Peyer's patch (tissue), 4 donors: ENCODE data around the gene USP32. TPM values are rescaled to one million over a fixed set of nuclear protein-coding genes. Genes with fewer than 3 reads are reported as not detected.
"Not testable (repeated sequence)": the region's sequence is repeated elsewhere in the genome, so short reads cannot be mapped to it uniquely, and the experiment has no call there.

ENCODE experiments used
- DNase-seq, 3 donors: peaks; one replicate each; pipeline ENCODE4 v3.0.0-alpha.2; 2017 to 2019
- H3K27ac ChIP-seq, 4 donors: fragments of 200-600 bp; sonication (generic); one replicate each; pipeline ENCODE4 v1.5.1; 2016 to 2019
- H3K27me3 ChIP-seq, 2 donors: fragments of 200-600 bp; sonication (generic); one replicate each; pipeline ENCODE4 v1.5.1; 2019
- H3K36me3 ChIP-seq, 3 donors: fragments of 200-600 bp; sonication (generic); one replicate each; pipeline ENCODE4 v1.5.1; 2016 to 2019
- H3K4me1 ChIP-seq, 4 donors: fragments of 200-600 bp; sonication (generic); one replicate each; pipeline ENCODE4 v1.5.1; 2016 to 2019
- H3K4me3 ChIP-seq, 4 donors: fragments of 200-600 bp; sonication (generic); 1 replicate in 3 of 4; 2 replicates in 1 of 4; pipeline ENCODE4 v1.5.1; 2016 to 2019; ENCODE audit warnings: mild to moderate bottlenecking in 1 of 4
- H3K9me3 ChIP-seq, 4 donors: fragments of 200-600 bp; sonication (generic); one replicate each; pipeline ENCODE4 v1.5.1; 2016 to 2019; ENCODE audit warnings: mild to moderate bottlenecking in 1 of 4
- CTCF ChIP-seq, 6 experiments: fragments of 450-650 bp in 4 of 6; fragments of 200-600 bp in 2 of 6; sonication (generic) in 1 of 6; IDR thresholded peaks; one replicate each; pipeline ENCODE4 v1.5.1; 2017 to 2019; ENCODE audit warnings: antibody characterized with exemption in 6 of 6, mild to moderate bottlenecking in 3 of 6, moderate library complexity in 1 of 6
- POLR2A ChIP-seq, 2 donors: fragments of 450-650 bp; IDR thresholded peaks; one replicate each; pipeline ENCODE4 v1.5.1; 2017; ENCODE audit warnings: antibody characterized with exemption in 2 of 2, mild to moderate bottlenecking in 2 of 2, moderate library complexity in 2 of 2
- total RNA-seq, 4 donors: library from RNA; depleted of rRNA; stranded (reverse); fragments of >200 nt; gene quantifications; one replicate each; pipeline ENCODE4 v1.1.0, GENCODE V29; 2016

USP32 gene
- total RNA-seq: 10 to 100 TPM; 31.5 to 52.8 (median 48.6) TPM

- TF ChIP-seq CTCF (IDR thresholded peaks at IDR 0.05) (peak in 5 of 6 experiments; percentile 7 to 70 (median 60)), POLR2A (IDR thresholded peaks at IDR 0.05) (peak; percentile 22 to 53)
- peaks cover 0 to 20% (median 0%) of the 10 kb centered on the region in 4 donors for H3K4me1 ChIP-seq
- no peaks in the 10 kb centered on the region for H3K27me3 ChIP-seq
- H3K9me3 ChIP-seq: no peaks in the 10 kb centered on the region
- H3K27ac ChIP-seq: peak within 1 kb of the TSS; percentile 87 to 95 (median 90)
- peak within 1 kb of the TSS; percentile 91 to 96 (median 92) for H3K4me3 ChIP-seq
- no peaks in the 10 kb centered on the region for H3K36me3 ChIP-seq
- DNase-seq: peak; percentile 99 to 100 (median 99)
Observed at GRCh38 chr17:60392042-60392844, at the start of gene USP32. USP32 (minus strand) TSS chr17:60392133; CDS start chr17:60391939, 194 bp downstream.

- no peaks in the 10 kb centered on the region for H3K9me3 ChIP-seq
- TF ChIP-seq POLR2A (IDR thresholded peaks at IDR 0.05): no peak
- no peak for TF ChIP-seq CTCF (IDR thresholded peaks at IDR 0.05)
- H3K36me3 ChIP-seq: no peaks in the 10 kb centered on the region
- H3K4me1 ChIP-seq: no peaks in the 10 kb centered on the region
- H3K4me3 ChIP-seq: no peak overlapping the region
- DNase-seq: no peak
- H3K27ac ChIP-seq: no peak overlapping the region
- H3K27me3 ChIP-seq: no peaks in the 10 kb centered on the region
Observed at GRCh38 chr17:60439501-60439900, 47.6 kb upstream of the USP32 start.

- Histone ChIP-seq H3K36me3 (no peaks in the 10 kb centered on the region), H3K4me3 (no peak overlapping the region), H3K9me3 (no peaks in the 10 kb centered on the region), H3K27me3 (no peaks in the 10 kb centered on the region), H3K27ac (no peak overlapping the region), H3K4me1 (no peaks in the 10 kb centered on the region)
- no peak for DNase-seq
- TF ChIP-seq POLR2A (IDR thresholded peaks at IDR 0.05) (no peak), CTCF (IDR thresholded peaks at IDR 0.05) (no peak)
Observed at GRCh38 chr17:60436676-60437075, 44.7 kb upstream of the USP32 start.

- H3K4me1 ChIP-seq: no peaks in the 10 kb centered on the region
- H3K27ac ChIP-seq: no peak overlapping the region
- peak in 2 of 3 donors; percentile 65 to 84 for DNase-seq
- no peaks in the 10 kb centered on the region for H3K36me3 ChIP-seq
- no peak for TF ChIP-seq POLR2A (IDR thresholded peaks at IDR 0.05)
- peak; percentile 73 to 97 (median 94) for TF ChIP-seq CTCF (IDR thresholded peaks at IDR 0.05)
- H3K9me3 ChIP-seq: no peaks in the 10 kb centered on the region
- no peak overlapping the region for H3K4me3 ChIP-seq
- no peaks in the 10 kb centered on the region for H3K27me3 ChIP-seq
Observed at GRCh38 chr17:60435244-60436167, 43.6 kb upstream of the USP32 start.

- not testable (repeated sequence) for H3K27ac ChIP-seq, H3K36me3 ChIP-seq, H3K4me3 ChIP-seq, DNase-seq, H3K4me1 ChIP-seq, H3K27me3 ChIP-seq, H3K9me3 ChIP-seq
Observed at GRCh38 chr17:60433021-60433997, 41.4 kb upstream of the USP32 start.

GRCh38 chr17:60430561-60430960 lies 38.6 kb upstream of the USP32 start:
- not testable (repeated sequence) for H3K4me1 ChIP-seq, DNase-seq, H3K27ac ChIP-seq, H3K4me3 ChIP-seq, H3K36me3 ChIP-seq, H3K27me3 ChIP-seq, H3K9me3 ChIP-seq

GRCh38 chr17:60428491-60428890 lies 36.6 kb upstream of the USP32 start:
- not testable (repeated sequence) for H3K27me3 ChIP-seq, H3K9me3 ChIP-seq, H3K4me3 ChIP-seq, H3K36me3 ChIP-seq, H3K4me1 ChIP-seq, H3K27ac ChIP-seq, DNase-seq
